Measurements from ENCODE around the gene RGS9BP. TPM values are rescaled to one million over a fixed set of nuclear protein-coding genes. Genes with fewer than 3 reads are reported as not detected.
A peak's percentile ranks its signal among the peaks of the same experiment; 100 is the strongest.

The RGS9BP gene
- total and polyA plus RNA-seq, 2 of the 13 experiments (the other 11 are each of a cell fraction or from before 2014, with no cell fraction given): 0.01 TPM; not detected in 1

DNA sequence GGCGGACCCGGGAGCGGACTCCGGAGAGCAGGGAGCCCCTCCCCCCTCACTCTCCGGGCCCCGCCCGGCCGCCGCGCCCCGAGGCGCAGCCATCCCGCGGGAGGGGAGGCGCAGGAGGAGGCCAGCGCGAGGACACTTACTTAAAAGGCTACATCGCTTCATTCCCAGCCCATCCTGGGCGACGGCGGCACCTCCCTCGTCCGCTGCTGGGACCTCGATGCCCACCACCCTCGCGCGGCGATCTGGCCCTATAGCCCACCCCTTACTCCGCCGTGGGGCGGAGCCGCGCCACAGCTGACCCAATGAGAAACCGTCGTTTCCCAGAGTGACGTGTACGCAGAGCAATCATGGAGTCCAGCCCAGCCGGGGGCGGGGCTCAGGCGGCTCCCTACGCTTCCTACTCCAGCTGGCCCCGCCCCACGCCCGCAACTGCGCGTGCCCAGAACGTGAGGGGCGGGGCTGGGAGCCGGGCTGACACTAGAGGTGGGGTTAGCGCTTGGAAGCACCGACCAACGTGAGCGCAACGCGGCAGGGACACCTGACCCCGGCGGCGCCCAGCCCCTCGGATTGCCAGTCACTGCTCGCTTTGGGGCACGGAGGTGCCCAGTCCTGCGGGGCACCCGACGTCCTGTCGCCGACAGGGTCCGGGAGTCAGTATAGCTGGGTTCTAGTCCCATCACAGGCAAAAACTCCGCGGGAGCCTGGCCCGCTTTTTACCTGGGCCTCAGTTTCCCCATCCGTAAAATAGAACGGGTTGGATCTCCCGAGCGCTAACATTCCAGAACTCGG lies 523 bp upstream of the RGS9BP start, which contains the start of gene ANKRD27 (continued):
- TF ChIP-seq, protein P1, sequence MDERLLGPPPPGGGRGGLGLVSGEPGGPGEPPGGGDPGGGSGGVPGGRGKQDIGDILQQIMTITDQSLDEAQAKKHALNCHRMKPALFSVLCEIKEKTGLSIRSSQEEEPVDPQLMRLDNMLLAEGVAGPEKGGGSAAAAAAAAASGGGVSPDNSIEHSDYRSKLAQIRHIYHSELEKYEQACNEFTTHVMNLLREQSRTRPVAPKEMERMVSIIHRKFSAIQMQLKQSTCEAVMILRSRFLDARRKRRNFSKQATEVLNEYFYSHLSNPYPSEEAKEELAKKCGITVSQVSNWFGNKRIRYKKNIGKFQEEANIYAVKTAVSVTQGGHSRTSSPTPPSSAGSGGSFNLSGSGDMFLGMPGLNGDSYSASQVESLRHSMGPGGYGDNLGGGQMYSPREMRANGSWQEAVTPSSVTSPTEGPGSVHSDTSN (CRISPR knock-in tag; IDR thresholded peaks at IDR 0.05): peak; percentile 97
- TF ChIP-seq CC2D1A (CRISPR knock-in tag; IDR thresholded peaks at IDR 0.05) (no peak), ZNF780A (CRISPR knock-in tag; IDR thresholded peaks at IDR 0.05) (no peak), POLR2AphosphoS2 (IDR thresholded peaks at IDR 0.05; ENCODE audit: low read depth, low read length) (no peak), KLF11 (CRISPR knock-in tag; IDR thresholded peaks at IDR 0.05) (no peak), ZNF383 (CRISPR knock-in tag; IDR thresholded peaks at IDR 0.05; ENCODE audit: borderline replicate concordance) (no peak), ZNF619 (CRISPR knock-in tag; IDR thresholded peaks at IDR 0.05) (no peak), TBL1XR1 (IDR thresholded peaks at IDR 0.05; ENCODE audit: borderline replicate concordance, low read length, partially characterized antibody) (no peak), ZMAT3 (CRISPR knock-in tag; conservative IDR thresholded peaks at IDR 0.05) (no peak; the same call in 1 of the 2 replicates), NRL (CRISPR knock-in tag; IDR thresholded peaks at IDR 0.05; ENCODE audit: borderline replicate concordance) (peak; percentile 5; the same call in 1 of the 2 replicates), GTF3A (CRISPR knock-in tag; conservative IDR thresholded peaks at IDR 0.05) (no peak), ZIK1 (CRISPR knock-in tag; IDR thresholded peaks at IDR 0.05; ENCODE audit: borderline replicate concordance, low read depth) (no peak), KDM3A (CRISPR knock-in tag; IDR thresholded peaks at IDR 0.05; ENCODE audit: low read depth) (no peak), ADNP (CRISPR knock-in tag; IDR thresholded peaks at IDR 0.05) (no peak), SAP130 (CRISPR knock-in tag; IDR thresholded peaks at IDR 0.05; ENCODE audit: low read depth) (peak; percentile 63), U2AF1 (optimal IDR thresholded peaks at IDR 0.05; ENCODE audit: low read depth, low read length) (no peak), CREM (IDR thresholded peaks at IDR 0.05) (0 out of 2 replicates have a peak, but pooled peaks have one; percentile 21), CREM (CRISPR knock-in tag; IDR thresholded peaks at IDR 0.05) (no peak), NR2F6 (IDR thresholded peaks at IDR 0.05) (no peak), NR2F6 (CRISPR knock-in tag; IDR thresholded peaks at IDR 0.05) (no peak), TCF7L2 (IDR thresholded peaks at IDR 0.05; ENCODE audit: low read depth, low read length) (no peak), PAX8 (CRISPR knock-in tag; IDR thresholded peaks at IDR 0.05; ENCODE audit: borderline replicate concordance) (no peak), ZSCAN30 (CRISPR knock-in tag; IDR thresholded peaks at IDR 0.05) (no peak), TBX3 (IDR thresholded peaks at IDR 0.05; ENCODE audit: borderline replicate concordance) (no peak)
- TF ChIP-seq, protein P2, sequence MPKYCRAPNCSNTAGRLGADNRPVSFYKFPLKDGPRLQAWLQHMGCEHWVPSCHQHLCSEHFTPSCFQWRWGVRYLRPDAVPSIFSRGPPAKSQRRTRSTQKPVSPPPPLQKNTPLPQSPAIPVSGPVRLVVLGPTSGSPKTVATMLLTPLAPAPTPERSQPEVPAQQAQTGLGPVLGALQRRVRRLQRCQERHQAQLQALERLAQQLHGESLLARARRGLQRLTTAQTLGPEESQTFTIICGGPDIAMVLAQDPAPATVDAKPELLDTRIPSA (CRISPR knock-in tag; IDR thresholded peaks at IDR 0.05; ENCODE audit: borderline replicate concordance): no peak
- TF ChIP-seq, protein P3, sequence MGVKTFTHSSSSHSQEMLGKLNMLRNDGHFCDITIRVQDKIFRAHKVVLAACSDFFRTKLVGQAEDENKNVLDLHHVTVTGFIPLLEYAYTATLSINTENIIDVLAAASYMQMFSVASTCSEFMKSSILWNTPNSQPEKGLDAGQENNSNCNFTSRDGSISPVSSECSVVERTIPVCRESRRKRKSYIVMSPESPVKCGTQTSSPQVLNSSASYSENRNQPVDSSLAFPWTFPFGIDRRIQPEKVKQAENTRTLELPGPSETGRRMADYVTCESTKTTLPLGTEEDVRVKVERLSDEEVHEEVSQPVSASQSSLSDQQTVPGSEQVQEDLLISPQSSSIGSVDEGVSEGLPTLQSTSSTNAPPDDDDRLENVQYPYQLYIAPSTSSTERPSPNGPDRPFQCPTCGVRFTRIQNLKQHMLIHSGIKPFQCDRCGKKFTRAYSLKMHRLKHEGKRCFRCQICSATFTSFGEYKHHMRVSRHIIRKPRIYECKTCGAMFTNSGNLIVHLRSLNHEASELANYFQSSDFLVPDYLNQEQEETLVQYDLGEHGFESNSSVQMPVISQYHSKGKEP (CRISPR knock-in tag; IDR thresholded peaks at IDR 0.05): no peak
- TF ChIP-seq, protein P4, sequence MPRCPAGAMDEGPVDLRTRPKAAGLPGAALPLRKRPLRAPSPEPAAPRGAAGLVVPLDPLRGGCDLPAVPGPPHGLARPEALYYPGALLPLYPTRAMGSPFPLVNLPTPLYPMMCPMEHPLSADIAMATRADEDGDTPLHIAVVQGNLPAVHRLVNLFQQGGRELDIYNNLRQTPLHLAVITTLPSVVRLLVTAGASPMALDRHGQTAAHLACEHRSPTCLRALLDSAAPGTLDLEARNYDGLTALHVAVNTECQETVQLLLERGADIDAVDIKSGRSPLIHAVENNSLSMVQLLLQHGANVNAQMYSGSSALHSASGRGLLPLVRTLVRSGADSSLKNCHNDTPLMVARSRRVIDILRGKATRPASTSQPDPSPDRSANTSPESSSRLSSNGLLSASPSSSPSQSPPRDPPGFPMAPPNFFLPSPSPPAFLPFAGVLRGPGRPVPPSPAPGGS (CRISPR knock-in tag; IDR thresholded peaks at IDR 0.05): 0 out of 2 replicates have a peak, but pooled peaks have one; percentile 24

Data from HepG2 (cell line).